Uterus (tissue), 2 donors: ENCODE results near the gene NOLC1.

Source experiments
- POLR2A ChIP-seq, 2 donors: fragments of 450-650 bp; IDR thresholded peaks; one replicate each; pipeline ENCODE4 v1.6.1; 2016; ENCODE audit warnings: antibody characterized with exemption in 2 of 2, mild to moderate bottlenecking in 1 of 2, moderate library complexity in 1 of 2
- TF ChIP-seq, protein P1 (sequence below), 4 experiments: fragments of 200-600 bp in 2 of 4; fragments of 450-650 bp in 2 of 4; sonication (generic) in 2 of 4; IDR thresholded peaks; one replicate each; pipeline ENCODE4 v1.5.1; 2016 to 2019; ENCODE audit warnings: antibody characterized with exemption in 4 of 4, mild to moderate bottlenecking in 2 of 4, moderate library complexity in 1 of 4

DNA sequence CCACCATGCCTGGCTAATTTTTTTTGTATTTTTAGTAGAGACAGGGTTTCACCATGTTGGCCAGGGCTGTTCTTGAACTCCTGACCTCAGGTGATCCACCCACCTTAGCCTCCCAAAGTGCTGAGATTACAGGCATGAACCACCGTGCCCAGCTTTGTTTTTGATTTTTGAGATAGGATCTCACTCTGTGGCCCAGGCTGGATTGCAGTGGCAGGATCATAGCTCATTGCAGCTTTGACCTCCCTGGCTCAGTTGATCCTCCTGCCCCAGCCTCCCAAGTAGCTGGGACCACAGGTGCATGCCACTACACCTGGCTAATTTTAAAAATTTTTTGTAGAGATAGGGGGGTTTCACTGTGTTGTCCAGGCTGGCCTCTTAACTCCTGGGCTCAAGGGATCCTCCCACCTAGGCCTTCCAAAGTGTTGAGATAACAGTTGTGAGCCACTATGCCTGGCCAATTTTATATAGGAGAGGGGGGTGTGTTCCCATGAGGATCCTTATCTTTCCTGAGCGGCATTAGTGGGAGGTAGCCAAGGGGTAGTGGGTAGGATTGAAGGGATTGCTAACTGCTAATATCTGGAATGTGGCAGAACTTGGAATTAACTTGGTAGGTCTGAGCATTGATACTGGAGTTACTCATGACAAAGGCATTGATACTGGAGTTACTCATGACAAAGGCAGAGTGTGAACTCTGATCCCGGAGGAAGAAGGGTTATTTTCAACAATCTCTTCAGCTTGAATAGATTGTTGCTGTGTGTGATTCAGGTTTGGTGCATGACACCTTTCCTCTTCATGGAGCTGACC is 1.0 kb upstream of the NOLC1 start:
- TF ChIP-seq POLR2A (IDR thresholded peaks at IDR 0.05): no peak
- TF ChIP-seq, protein P1, sequence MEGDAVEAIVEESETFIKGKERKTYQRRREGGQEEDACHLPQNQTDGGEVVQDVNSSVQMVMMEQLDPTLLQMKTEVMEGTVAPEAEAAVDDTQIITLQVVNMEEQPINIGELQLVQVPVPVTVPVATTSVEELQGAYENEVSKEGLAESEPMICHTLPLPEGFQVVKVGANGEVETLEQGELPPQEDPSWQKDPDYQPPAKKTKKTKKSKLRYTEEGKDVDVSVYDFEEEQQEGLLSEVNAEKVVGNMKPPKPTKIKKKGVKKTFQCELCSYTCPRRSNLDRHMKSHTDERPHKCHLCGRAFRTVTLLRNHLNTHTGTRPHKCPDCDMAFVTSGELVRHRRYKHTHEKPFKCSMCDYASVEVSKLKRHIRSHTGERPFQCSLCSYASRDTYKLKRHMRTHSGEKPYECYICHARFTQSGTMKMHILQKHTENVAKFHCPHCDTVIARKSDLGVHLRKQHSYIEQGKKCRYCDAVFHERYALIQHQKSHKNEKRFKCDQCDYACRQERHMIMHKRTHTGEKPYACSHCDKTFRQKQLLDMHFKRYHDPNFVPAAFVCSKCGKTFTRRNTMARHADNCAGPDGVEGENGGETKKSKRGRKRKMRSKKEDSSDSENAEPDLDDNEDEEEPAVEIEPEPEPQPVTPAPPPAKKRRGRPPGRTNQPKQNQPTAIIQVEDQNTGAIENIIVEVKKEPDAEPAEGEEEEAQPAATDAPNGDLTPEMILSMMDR (IDR thresholded peaks at IDR 0.05): no peak
